ENCODE measurements around the gene OTOG.

Gene OTOG

DNA sequence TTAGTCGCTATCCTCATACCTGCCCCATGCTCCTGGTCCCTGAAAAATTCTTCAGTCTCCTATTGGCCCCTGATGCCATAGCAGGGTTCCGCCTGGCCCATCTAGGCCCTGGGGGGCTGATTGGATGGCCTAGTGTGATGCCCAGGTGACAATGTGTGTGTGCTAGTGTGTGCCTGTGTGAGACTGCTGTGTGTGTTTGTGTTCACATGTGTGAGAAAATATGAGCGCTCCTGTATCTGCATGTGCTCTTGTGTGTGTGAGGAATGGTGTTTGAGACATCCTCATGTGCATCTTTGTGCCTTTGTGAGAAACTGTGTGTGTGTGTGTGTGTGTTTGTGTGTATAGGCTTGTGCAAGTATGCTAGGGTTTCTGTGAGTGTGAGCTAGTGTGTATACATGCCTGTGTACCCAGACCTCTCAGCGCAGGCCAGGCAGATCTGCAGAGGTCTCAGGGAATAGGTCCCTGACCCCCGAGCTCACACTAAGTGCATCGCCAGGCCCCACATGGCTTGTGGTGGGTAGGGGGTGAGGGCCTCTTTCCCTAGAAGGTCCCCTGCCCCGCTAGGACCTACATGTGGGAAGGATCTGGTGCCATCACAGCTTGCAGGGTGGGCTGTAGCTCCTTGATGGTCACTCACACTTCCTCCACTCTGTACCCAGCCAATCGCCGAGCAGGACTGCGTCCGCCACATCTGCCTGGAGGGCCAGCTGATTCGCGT, 64.6 kb downstream of the OTOG start:
- Histone ChIP-seq H3K4me3 (ENCODE audit: low read length) (no peak overlapping the region), H3K4me2 (ENCODE audit: low read depth, low read length) (no peak overlapping the region), H3K36me3 (replicated peaks; ENCODE audit: insufficient read depth, low read length) (no peaks in the 10 kb centered on the region), H2AFZ (ENCODE audit: low read length) (no peak overlapping the region), H3K27me3 (replicated peaks; ENCODE audit: insufficient read depth, low read length) (peaks cover 15% of the 10 kb centered on the region; the same call in 1 of the 2 replicates), H3K9me2 (replicated peaks; ENCODE audit: insufficient read depth, low read length) (no peaks in the 10 kb centered on the region), H3K27ac (ENCODE audit: low read length) (no peak overlapping the region), H3K9ac (ENCODE audit: low read length) (no peak overlapping the region), H3K4me1 (ENCODE audit: low read length) (no peaks in the 10 kb centered on the region), H4K20me1 (ENCODE audit: insufficient read depth, low read length) (no peaks in the 10 kb centered on the region), H3K79me2 (ENCODE audit: low read length) (no peaks in the 10 kb centered on the region), H3F3A (ENCODE audit: insufficient read depth, low read length) (no peaks in the 10 kb centered on the region), H3K9me3 (replicated peaks; ENCODE audit: insufficient read depth, low read length) (no peaks in the 10 kb centered on the region)
- no peak for DNase-seq
- no peak for TF ChIP-seq EZH2 (optimal IDR thresholded peaks at IDR 0.05; ENCODE audit: low read depth, low read length)
- TF ChIP-seq, protein P1, sequence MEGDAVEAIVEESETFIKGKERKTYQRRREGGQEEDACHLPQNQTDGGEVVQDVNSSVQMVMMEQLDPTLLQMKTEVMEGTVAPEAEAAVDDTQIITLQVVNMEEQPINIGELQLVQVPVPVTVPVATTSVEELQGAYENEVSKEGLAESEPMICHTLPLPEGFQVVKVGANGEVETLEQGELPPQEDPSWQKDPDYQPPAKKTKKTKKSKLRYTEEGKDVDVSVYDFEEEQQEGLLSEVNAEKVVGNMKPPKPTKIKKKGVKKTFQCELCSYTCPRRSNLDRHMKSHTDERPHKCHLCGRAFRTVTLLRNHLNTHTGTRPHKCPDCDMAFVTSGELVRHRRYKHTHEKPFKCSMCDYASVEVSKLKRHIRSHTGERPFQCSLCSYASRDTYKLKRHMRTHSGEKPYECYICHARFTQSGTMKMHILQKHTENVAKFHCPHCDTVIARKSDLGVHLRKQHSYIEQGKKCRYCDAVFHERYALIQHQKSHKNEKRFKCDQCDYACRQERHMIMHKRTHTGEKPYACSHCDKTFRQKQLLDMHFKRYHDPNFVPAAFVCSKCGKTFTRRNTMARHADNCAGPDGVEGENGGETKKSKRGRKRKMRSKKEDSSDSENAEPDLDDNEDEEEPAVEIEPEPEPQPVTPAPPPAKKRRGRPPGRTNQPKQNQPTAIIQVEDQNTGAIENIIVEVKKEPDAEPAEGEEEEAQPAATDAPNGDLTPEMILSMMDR (IDR thresholded peaks at IDR 0.05; ENCODE audit: low read length): no peak
- no peak for TF ChIP-seq EZH2phosphoT487 (IDR thresholded peaks at IDR 0.05; ENCODE audit: low read length)

DNA sequence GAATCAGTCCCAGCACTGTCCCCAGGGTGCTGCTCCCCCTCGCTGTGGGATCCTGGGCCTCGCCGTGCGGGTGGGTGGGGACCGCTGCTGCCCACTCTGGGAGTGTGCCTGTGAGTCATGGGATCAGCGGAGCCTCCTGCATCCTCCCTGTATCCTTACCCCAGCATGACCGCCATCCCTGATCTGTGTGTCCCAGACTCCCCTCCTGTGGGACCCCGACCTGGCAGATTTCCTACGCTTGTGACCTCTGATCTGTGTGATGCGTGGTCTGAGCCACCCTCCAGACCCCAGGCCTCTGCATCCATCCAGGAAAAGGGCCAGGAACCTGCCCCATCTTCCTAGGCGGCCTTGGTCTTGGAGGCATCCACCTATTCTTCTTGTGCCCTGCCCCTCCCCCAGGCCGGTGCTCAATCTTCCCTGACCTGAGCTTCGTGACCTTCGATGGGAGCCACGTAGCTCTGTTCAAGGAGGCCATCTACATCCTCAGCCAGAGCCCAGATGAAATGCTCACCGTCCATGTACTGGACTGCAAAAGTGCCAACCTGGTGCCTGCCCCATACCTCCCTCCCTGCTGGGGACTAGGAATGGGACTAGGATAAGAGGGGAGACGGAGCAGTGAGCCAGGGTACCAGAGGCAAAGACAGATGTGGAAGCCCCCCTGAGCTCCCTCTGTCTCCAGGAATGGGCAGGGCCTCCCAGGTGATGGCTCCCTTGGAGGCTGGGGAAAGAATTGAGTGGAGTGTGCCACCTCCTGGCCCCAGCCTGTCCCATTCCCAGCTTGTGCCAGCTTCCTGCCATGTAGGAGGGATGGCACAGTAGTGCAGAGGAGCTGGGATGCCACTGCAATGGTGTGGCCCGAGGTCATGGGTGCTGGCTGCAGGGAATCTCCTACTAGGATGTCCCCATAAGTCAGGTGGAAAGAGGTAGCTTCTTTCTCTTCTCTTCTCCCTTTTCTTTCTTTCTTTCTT, 65.4 kb downstream of the OTOG start:
- Histone ChIP-seq H3K9me2 (replicated peaks; ENCODE audit: insufficient read depth, low read length) (no peaks in the 10 kb centered on the region), H3K4me2 (ENCODE audit: low read depth, low read length) (no peak overlapping the region), H3K79me2 (ENCODE audit: low read length) (no peaks in the 10 kb centered on the region), H3K4me1 (ENCODE audit: low read length) (no peaks in the 10 kb centered on the region), H3K27me3 (replicated peaks; ENCODE audit: insufficient read depth, low read length) (peaks cover 8% of the 10 kb centered on the region; the same call in 1 of the 2 replicates), H3F3A (ENCODE audit: insufficient read depth, low read length) (no peaks in the 10 kb centered on the region), H4K20me1 (ENCODE audit: insufficient read depth, low read length) (no peaks in the 10 kb centered on the region), H3K36me3 (replicated peaks; ENCODE audit: insufficient read depth, low read length) (no peaks in the 10 kb centered on the region), H2AFZ (ENCODE audit: low read length) (no peak overlapping the region), H3K9me3 (replicated peaks; ENCODE audit: insufficient read depth, low read length) (no peaks in the 10 kb centered on the region), H3K9ac (ENCODE audit: low read length) (no peak overlapping the region), H3K27ac (ENCODE audit: low read length) (no peak overlapping the region), H3K4me3 (ENCODE audit: low read length) (no peak overlapping the region)
- DNase-seq: no peak
- TF ChIP-seq EZH2phosphoT487 (IDR thresholded peaks at IDR 0.05; ENCODE audit: low read length) (no peak), EZH2 (optimal IDR thresholded peaks at IDR 0.05; ENCODE audit: low read depth, low read length) (no peak)
- TF ChIP-seq, protein P1 (IDR thresholded peaks at IDR 0.05; ENCODE audit: low read length): no peak

DNA sequence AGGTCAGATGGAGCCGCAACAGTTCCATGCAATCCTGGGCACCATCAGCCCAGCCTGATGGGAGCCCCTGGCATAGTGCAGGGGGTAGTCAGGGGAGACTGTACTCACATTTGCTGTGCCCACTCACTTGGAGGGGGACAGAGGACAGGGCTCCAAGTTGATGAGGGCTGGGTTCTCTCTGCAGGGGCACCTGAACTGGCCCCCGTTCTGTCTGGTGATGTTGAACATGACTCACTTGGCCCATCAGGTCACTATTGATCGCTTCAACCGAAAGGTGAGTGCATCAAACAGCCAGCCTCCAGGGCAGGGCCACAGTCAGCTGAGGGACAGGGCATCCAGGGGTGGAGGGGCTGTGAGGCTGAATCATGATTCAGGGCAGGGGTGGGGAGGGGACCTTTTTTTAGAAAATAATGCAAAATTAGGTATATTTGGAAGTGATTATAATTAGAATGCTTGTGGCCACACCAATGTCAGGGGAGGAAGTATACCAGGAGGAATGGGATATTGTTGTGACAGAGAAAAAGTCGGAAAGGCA, 66.4 kb downstream of the OTOG start:
- Histone ChIP-seq H3K4me3 (ENCODE audit: low read length) (no peak overlapping the region), H3K9me3 (replicated peaks; ENCODE audit: insufficient read depth, low read length) (no peaks in the 10 kb centered on the region), H3K36me3 (replicated peaks; ENCODE audit: insufficient read depth, low read length) (no peaks in the 10 kb centered on the region), H3K27me3 (replicated peaks; ENCODE audit: insufficient read depth, low read length) (peaks cover 8% of the 10 kb centered on the region; the same call in 1 of the 2 replicates), H3K4me1 (ENCODE audit: low read length) (no peaks in the 10 kb centered on the region), H4K20me1 (ENCODE audit: insufficient read depth, low read length) (no peaks in the 10 kb centered on the region), H3K27ac (ENCODE audit: low read length) (no peak overlapping the region), H3K9ac (ENCODE audit: low read length) (no peak overlapping the region), H3K4me2 (ENCODE audit: low read depth, low read length) (no peak overlapping the region), H3K9me2 (replicated peaks; ENCODE audit: insufficient read depth, low read length) (no peaks in the 10 kb centered on the region), H3F3A (ENCODE audit: insufficient read depth, low read length) (no peaks in the 10 kb centered on the region), H2AFZ (ENCODE audit: low read length) (no peak overlapping the region), H3K79me2 (ENCODE audit: low read length) (no peaks in the 10 kb centered on the region)
- TF ChIP-seq, protein P1 (IDR thresholded peaks at IDR 0.05; ENCODE audit: low read length): no peak
- TF ChIP-seq EZH2 (optimal IDR thresholded peaks at IDR 0.05; ENCODE audit: low read depth, low read length) (no peak), EZH2phosphoT487 (IDR thresholded peaks at IDR 0.05; ENCODE audit: low read length) (no peak)
- no peak for DNase-seq
